Vagina (tissue), 2 donors: Measurements from ENCODE around the gene FGFBP2.
A peak's percentile ranks its signal among the peaks of the same experiment; 100 is the strongest.

Experiments used
- POLR2A ChIP-seq, 2 donors: fragments of 450-650 bp; IDR thresholded peaks; one replicate each; pipeline ENCODE4 v1.6.1; 2017; ENCODE audit warnings: antibody characterized with exemption in 2 of 2, mild to moderate bottlenecking in 2 of 2, moderate library complexity in 2 of 2
- POLR2AphosphoS5 ChIP-seq, 2 donors: sonication (generic); formaldehyde crosslinking; IDR thresholded peaks; one replicate each; pipeline ENCODE4 v1.9.0; 2017; ENCODE audit warnings: antibody characterized with exemption in 2 of 2, mild to moderate bottlenecking in 2 of 2, low read depth in 1 of 2; ENCODE audit not compliant: insufficient read depth in 1 of 2
- TF ChIP-seq, protein P1 (sequence below), 3 experiments: fragments of 450-650 bp in 2 of 3; fragments of 200-600 bp in 1 of 3; sonication (generic) in 1 of 3; IDR thresholded peaks; one replicate each; pipeline ENCODE4 v1.5.1; 2017 to 2019; ENCODE audit warnings: antibody characterized with exemption in 3 of 3, mild to moderate bottlenecking in 2 of 3, moderate library complexity in 2 of 3

DNA sequence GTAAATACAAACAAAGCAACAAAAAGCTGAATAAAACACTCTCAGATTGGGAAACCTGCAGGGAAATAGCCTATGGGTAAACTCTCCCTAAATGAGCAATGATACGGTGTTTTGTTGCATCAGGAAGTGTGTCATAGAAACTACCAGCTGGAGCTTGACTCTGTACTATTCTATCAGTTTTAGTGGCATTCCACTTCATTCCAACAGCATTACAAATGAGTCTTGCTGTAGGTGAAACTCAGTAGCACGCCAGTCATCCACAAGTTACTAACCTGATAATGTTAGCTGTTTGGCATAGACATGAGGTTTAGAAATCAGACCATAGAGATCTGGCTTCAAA, 49.4 kb downstream of the FGFBP2 start:
- TF ChIP-seq, protein P1, sequence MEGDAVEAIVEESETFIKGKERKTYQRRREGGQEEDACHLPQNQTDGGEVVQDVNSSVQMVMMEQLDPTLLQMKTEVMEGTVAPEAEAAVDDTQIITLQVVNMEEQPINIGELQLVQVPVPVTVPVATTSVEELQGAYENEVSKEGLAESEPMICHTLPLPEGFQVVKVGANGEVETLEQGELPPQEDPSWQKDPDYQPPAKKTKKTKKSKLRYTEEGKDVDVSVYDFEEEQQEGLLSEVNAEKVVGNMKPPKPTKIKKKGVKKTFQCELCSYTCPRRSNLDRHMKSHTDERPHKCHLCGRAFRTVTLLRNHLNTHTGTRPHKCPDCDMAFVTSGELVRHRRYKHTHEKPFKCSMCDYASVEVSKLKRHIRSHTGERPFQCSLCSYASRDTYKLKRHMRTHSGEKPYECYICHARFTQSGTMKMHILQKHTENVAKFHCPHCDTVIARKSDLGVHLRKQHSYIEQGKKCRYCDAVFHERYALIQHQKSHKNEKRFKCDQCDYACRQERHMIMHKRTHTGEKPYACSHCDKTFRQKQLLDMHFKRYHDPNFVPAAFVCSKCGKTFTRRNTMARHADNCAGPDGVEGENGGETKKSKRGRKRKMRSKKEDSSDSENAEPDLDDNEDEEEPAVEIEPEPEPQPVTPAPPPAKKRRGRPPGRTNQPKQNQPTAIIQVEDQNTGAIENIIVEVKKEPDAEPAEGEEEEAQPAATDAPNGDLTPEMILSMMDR (IDR thresholded peaks at IDR 0.05), result no peak
- TF ChIP-seq POLR2A (IDR thresholded peaks at IDR 0.05) (no peak), POLR2AphosphoS5 (IDR thresholded peaks at IDR 0.05; ENCODE audit: insufficient read depth in 1 of 2, low read depth in 1 of 2) (peak in 1 of 2 donors; percentile 45)
